MG63 (cell line): ENCODE data around the gene TBCD. TPM values are rescaled to one million over a fixed set of nuclear protein-coding genes. Genes with fewer than 3 reads are reported as not detected.
"Not testable (repeated sequence)": the region's sequence is repeated elsewhere in the genome, so short reads cannot be mapped to it uniquely, and the experiment has no call there.

Experiments used
- DNase-seq: peaks from one replicate; pipeline ENCODE4 v3.0.0-alpha.2; 2020
- H3K27me3 ChIP-seq: fragments of 250-450 bp; sonication (Bioruptor Pico); 2 replicates; pipeline ENCODE4 v1.5.1; 2020; ENCODE audit warnings: mild to moderate bottlenecking, moderate library complexity
- H3K36me3 ChIP-seq: fragments of 250-450 bp; sonication (Bioruptor Pico); 2 replicates; pipeline ENCODE4 v1.5.1; 2020; ENCODE audit warnings: mild to moderate bottlenecking, moderate library complexity
- H3K4me3 ChIP-seq: fragments of 250-450 bp; sonication (Bioruptor Pico); 2 replicates; pipeline ENCODE4 v1.5.1; 2020; ENCODE audit warnings: mild to moderate bottlenecking, moderate library complexity
- H3K9me3 ChIP-seq: fragments of 250-450 bp; sonication (Bioruptor Pico); 2 replicates; pipeline ENCODE4 v1.5.1; 2020; ENCODE audit warnings: mild to moderate bottlenecking, moderate library complexity
- total RNA-seq: library from RNA; depleted of rRNA; stranded (reverse); fragments of >200 nt; shearing (Covaris generic); gene quantifications from 2 replicates; pipeline ENCODE4 v1.2.3, GENCODE V29; 2014; ENCODE audit warnings: low replicate concordance

Gene TBCD
- total RNA-seq, 1 experiment from 2014 or later: 73.6 TPM

DNA sequence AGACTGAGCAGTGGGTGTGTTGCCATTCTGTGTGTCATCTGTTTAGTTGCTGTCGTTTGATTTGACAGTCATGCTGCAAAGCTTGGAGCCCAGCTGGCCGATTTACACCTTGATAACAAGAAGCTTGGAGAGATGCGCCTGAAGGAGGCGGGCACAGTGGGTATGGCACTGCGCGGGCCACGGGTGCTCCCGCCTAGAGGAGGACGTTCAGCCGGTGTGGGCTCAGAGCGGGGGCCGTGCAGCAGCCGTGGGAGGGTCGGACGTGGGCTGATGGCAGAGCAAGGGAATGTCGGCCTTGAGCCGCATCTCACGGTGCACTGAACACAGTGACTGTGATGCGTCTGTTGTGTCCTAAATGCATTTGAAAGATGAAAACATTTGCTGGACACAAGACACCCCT lies 31.7 kb upstream of the TBCD start:
- peaks cover 41% of the 10 kb centered on the region for H3K36me3 ChIP-seq
- H3K9me3 ChIP-seq: 0 out of 2 replicates have a peak, but pooled peaks cover 2% of the 10 kb centered on the region
- H3K4me3 ChIP-seq: no peak overlapping the region
- DNase-seq: no peak
- no peaks in the 10 kb centered on the region for H3K27me3 ChIP-seq

DNA sequence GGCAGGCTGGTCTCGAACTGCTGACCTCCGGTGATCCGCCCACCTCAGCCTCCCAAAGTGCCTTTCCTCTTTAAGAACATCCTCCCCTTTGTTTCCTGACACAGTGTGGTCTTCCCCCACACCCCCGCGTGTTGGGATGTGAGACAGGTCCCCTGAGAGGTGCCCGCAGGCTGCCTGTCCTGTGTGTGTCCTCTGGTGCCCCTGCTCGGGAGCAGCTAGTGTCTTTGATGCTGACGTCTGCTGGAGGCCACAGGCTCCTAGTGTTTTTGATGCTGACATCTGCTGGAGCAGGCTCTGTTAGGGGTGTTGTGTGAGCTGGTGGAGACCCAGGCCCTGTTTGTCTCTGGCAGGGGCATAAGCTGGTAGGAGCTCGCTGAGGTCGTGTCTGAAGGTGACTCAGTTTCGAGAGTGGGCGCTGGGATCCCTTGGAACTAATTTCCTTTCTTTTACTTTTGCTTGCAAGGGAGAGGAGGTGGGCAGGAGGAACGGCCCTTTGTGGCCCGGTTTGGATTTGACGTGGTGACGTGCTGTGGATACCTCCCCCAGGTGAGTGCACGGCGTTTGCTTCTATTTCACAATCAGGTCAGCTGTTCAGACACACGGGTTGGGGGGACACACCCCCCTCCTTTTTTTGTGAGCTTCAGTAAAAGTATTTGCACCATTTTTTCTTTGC lies 29.4 kb upstream of the TBCD start:
- peaks cover 55% of the 10 kb centered on the region for H3K36me3 ChIP-seq

DNA sequence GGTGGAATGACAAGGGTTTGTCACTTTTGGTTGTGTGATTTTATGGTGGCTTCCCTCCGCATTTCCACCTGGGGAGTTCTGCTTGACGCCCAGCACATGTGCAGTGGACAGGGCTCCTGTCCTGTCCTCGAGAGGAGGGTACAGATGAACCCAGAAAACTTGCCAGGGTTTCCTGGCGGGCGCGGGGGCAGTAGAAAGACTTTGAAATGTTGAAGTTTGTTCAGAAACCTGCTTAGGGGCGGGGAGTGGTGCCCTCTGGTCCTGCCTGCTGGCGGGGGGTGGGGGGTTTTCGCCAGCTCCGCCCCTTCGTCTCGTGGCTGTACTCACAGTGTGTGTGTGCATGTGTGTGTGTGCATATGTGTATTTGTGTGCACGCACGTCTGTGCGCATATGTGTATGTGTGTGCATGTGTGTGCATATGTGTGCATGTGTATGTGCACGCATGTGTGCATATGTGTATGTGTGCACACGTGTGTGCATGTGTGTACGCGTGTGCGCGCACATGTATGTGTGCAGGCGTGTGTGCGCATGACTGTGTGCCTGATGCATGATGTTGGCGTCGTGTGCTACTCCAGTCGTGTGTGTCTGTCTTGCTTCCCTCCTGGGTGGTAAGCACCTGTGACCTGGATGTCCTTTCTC lies 28.6 kb upstream of the TBCD start:
- Histone ChIP-seq H3K4me3 (no peak overlapping the region), H3K36me3 (peaks cover 59% of the 10 kb centered on the region), H3K9me3 (no peaks in the 10 kb centered on the region), H3K27me3 (no peaks in the 10 kb centered on the region)
- DNase-seq: no peak

More for the DNA sequence above, 29.4 kb upstream of the TBCD start:
- Histone ChIP-seq H3K9me3 (no peaks in the 10 kb centered on the region), H3K4me3 (no peak overlapping the region), H3K27me3 (no peaks in the 10 kb centered on the region)
- no peak for DNase-seq

DNA sequence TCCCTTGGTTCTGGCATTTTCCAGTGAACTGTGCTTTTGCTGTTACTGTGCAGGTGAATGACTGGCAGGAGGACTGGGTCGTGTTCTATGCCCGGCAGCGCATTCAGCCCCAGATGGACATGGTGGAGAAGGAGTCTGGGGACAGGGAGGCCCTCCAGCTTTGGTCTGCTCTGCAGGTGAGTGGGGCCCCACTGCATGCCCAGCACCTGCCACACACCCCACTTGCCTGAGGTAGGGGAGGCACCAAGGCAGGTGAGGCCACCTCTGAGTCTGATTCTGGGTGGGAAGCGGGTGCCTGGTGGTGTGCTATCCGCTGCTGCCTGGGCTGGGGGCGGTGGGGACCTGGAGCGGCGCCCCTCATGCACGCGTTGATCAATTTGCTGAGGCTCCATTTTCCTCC lies 25.4 kb upstream of the TBCD start:
- H3K4me3 ChIP-seq: no peak overlapping the region
- no peak for DNase-seq
- no peaks in the 10 kb centered on the region for H3K27me3 ChIP-seq
- H3K36me3 ChIP-seq: peaks cover 50% of the 10 kb centered on the region
- no peaks in the 10 kb centered on the region for H3K9me3 ChIP-seq

DNA sequence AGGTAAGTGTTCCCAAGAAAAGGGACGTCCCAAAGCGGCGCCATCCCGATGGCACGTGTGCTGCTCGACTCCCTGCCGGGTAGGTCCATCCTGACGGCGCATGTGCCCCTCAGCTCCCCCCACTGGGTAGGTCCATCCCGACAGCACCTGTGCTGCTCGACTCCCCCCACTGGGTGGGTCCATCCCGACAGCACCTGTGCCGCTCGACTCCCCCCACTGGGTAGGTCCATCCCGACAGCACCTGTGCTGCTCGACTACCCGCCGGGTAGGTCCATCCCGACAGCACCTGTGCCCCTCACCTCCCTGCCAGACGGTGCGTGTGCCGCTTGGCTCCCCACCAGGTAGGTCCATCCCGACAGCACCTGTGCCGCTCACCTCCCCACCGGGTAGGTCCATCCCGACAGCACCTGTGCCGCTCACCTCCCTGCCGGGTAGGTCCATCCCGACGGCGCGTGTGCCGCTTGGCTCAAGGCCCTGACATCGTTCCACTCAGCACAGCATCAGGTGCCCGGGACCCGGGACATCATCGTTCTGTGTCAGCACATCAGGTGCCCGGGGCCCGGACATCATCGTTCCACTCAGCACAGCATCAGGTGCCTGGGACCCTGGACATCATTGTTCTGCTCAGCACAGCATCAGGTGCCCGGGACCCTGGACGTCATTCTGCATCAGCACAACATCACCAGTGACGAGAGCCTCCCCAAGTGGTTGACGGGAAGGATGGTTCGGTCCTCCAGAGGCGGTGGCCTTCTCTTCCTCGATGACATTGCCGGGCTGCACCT lies 22.2 kb upstream of the TBCD start:
- peaks cover 66% of the 10 kb centered on the region for H3K36me3 ChIP-seq
- H3K27me3 ChIP-seq: no peaks in the 10 kb centered on the region
- DNase-seq: no peak
- peaks cover 15% of the 10 kb centered on the region for H3K9me3 ChIP-seq
- H3K4me3 ChIP-seq: no peak overlapping the region

DNA sequence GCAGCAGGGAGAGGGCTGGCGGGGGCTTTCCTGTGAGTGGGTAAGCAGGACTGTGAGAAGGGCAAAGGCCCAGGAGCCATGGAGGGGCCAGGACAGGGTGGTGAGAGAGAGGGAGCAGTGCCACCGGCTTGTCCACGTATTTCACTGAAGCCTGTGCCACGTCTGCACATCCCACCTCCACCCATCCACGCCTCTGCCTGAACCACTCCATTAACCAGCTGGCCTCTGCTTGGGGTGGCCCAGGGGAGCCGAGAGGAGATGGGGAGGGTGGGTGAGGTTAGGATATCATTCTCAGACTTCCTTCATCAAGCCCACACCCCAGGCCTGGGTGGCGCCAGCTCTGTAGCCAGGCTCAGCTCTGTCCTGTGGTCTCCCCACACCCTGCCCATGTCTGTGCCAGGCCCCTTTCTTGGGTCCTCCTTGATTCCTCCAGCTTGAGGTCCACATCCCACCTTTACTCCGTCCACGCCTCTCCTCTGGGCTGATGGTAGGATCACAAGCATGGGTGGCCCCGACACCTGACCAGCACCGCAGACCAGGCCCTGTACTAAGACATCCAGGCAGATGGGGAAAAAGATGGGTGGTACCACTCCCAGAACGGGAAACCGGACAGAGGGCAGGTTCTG lies 19.6 kb upstream of the TBCD start:
- DNase-seq: no peak
- Histone ChIP-seq H3K36me3 (peaks cover 54% of the 10 kb centered on the region), H3K9me3 (peaks cover 15% of the 10 kb centered on the region), H3K4me3 (no peak overlapping the region), H3K27me3 (no peaks in the 10 kb centered on the region)

DNA sequence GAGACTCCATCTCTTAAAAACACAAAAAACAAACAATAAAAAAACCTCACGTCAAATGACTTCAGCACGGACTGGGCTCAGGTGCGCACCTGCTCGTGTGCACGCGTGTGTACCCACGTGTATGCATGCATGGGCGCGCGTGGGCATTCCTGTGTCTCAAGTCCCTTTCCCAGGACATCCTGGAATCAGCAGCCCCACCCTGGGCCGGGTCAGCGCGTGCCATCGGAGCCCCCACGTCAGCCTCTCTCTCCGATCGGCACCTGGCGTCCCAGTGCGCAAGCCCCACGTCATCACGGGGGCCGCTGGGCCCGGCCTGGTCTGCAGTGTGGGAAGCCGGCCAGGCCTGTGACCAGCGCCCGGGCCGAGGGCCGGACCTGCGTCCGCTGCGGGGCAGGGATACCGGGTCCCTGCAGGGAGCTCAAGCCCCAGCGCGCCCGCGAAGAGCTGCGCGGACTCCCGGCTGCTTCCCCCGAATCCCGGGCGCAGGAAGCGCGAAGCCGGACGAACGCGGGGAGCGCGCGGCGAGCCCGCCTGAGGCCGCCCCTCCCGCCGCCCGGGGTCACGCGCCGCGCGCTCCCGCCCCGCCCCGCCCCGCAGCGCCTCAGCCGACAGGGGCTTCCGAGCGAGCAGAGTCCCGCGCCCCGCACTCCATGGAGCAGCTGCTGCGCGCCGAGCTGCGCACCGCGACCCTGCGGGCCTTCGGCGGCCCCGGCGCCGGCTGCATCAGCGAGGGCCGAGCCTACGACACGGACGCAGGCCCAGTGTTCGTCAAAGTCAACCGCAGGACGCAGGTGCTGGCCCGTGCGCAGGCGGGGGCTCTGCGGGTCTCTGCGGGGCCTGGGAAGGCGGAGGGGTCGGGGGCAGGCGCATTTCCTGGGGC lies 16.6 kb upstream of the TBCD start, which contains the start of gene FN3K:
Gene FN3K (plus strand): TSS at position 629 of the 880 bp plus-strand sequence. CDS start 22 bp downstream, at position 651.
- H3K4me3 ChIP-seq: peak within 1 kb of the TSS; percentile 57
- DNase-seq: peak; percentile 64
- peaks cover 41% of the 10 kb centered on the region for H3K36me3 ChIP-seq
- peaks cover 18% of the 10 kb centered on the region for H3K9me3 ChIP-seq
- H3K27me3 ChIP-seq: no peaks in the 10 kb centered on the region

DNA sequence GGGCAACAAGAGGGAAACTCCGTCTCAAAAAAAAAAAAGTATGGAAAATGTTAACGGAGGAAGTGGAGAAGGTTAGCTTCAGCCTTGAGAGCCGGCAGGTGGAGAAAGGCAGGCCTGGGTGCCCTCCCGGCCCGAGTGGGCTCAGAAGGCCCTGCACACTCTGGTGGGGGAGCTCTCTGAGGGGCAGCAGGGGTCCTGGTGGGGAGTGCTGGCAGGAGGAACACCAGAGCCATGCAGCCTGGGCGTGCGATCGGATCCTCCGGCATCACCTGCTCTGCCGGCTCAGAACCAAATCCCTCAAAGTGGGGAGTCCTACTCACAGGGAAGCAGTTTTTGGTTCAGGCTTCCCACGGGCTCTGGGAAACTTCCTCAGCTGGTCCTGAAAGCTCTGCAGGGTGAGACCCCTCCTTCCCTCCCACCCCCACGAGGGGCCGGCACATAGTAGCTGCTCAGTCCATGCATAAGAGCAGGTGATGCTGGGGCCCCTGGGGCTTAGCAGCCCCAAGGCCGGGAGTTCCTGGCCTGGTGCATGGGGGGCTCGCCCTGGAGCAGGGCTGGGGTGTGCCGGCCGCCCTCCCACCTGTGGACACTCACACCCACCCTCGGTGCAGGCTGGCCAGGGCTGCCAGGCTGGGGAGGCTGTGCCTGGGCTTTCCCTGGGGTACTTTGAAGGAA lies 15.2 kb upstream of the TBCD start:
- Histone ChIP-seq H3K27me3 (no peaks in the 10 kb centered on the region), H3K9me3 (peaks cover 26% of the 10 kb centered on the region), H3K36me3 (peaks cover 41% of the 10 kb centered on the region), H3K4me3 (no peak overlapping the region)
- DNase-seq: no peak

DNA sequence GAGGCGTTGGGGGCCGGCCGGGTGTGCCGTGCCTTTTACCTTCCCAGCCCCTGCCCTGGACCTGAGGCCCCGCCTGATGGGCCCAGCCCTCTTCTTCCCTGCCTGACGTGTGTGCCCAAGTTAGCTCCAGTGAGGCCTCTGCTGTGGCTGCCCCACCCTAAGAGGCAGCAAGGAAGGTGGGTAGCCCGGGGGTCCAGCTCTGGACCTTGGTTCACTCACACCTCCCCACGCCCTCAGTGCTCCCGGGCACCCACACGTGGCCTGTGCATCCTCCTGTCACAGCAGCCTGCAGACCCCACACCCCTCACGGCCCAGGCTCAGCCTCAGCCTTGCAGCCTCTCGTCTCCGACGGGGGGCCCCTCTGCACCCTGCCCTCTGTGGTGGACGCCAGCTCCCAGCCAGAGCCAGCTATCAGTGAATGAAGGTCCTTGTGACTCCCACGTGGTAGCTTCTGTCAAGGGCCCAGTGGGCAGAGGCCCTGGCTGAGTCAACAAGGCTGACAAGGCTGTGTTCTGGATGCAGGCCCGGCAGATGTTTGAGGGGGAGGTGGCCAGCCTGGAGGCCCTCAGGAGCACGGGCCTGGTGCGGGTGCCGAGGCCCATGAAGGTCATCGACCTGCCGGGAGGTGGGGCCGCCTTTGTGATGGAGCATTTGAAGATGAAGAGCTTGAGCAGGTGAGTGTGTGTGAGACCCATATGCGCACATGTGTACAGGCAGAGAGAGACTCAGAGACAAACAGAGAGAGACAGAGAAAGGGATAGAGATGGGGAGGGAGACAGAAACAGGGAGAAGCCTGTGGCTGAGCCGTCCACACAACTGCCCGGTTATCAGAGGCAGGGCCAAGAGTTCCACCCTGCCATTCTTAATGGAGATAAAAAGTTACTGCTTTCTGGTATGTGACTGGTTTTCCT lies 13.6 kb upstream of the TBCD start:
- H3K27me3 ChIP-seq: no peaks in the 10 kb centered on the region
- no peak overlapping the region for H3K4me3 ChIP-seq
- H3K36me3 ChIP-seq: peaks cover 25% of the 10 kb centered on the region
- peaks cover 19% of the 10 kb centered on the region for H3K9me3 ChIP-seq
- DNase-seq: peak; percentile 38

DNA sequence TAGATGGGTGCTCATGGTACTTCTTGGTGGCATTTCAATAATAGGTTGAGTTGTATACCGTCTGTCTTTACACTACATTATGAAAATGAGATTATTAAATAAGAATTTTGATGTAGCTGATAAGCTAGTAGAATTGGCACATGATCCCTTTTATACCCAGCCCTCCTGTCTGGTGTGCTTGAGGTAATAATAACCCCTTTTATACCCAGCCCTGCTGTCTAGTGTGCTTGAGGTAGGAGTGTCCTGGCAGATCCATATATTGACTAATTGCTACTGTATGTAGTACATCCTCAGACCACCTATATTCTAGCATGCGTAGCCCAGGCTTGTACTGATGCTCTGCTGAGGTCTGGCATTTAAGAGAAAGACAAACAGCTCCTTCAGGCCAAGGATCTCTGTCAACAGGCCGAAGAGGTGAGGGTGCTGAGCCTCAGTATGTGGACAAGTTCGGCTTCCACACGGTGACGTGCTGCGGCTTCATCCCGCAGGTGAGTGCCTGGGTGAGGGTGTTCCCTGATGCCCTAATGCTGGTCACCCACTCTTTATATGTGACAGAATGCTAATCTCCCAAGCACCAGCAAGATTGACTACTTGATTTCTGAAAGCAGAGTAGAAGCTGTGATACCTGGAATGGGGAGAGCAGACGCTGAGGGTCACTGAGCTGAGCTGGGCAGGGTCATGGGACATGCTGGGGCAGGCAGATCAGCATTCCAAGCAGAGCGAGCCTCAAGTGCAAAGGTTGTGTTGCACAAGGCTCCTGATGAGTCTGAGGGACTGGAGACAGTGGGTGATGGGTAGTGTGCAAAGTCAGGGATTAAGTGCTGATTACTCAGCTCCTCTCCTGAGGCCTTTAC lies 10.7 kb upstream of the TBCD start:
- DNase-seq: no peak
- H3K36me3 ChIP-seq: peaks cover 11% of the 10 kb centered on the region
- no peaks in the 10 kb centered on the region for H3K27me3 ChIP-seq
- H3K4me3 ChIP-seq: no peak overlapping the region
- peaks cover 12% of the 10 kb centered on the region for H3K9me3 ChIP-seq

DNA sequence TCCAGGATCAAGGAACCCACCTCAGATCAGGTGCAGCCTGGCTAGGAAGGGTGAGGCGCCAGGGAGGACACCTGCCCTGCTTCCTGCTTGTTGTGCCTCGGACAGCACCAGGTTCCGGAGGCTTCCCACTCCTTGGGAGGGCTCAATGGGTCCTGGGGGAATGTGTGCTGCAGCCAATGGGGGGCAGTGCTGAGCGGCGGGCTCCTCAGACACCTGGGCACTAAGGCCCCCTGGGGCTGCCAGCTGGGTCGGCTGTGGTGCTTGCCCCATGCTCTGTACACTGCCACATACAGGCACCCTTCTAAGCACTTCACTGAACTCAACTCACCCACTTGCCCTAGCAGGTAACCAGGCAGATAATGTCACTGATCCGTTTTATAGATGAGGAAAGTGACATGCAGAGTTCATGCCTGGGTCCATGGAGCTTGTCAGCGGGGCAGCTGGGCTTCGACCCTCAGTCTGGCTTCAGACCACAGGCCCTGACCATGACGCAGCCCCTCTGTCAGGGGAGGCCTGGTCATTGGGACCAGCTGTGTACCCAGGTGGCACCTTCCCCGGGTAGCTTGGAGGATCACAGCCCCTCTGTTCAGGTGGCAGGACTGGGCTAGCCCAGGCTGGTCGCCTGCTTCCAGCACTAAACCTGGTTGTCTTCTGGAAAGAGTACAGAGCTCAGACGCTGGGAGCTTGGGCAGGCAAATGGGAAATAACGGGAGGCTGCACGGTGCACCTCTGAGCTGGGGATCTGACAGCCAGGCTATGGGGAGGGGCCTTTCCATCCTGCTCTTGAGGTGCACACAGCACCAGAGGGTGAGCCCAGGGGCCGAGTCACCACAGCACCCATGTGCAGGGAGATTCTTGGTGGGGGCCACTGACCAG lies 8.3 kb upstream of the TBCD start:
- no peak overlapping the region for H3K4me3 ChIP-seq
- H3K36me3 ChIP-seq: peaks cover 11% of the 10 kb centered on the region
- H3K9me3 ChIP-seq: peaks cover 14% of the 10 kb centered on the region
- no peak for DNase-seq
- no peaks in the 10 kb centered on the region for H3K27me3 ChIP-seq

DNA sequence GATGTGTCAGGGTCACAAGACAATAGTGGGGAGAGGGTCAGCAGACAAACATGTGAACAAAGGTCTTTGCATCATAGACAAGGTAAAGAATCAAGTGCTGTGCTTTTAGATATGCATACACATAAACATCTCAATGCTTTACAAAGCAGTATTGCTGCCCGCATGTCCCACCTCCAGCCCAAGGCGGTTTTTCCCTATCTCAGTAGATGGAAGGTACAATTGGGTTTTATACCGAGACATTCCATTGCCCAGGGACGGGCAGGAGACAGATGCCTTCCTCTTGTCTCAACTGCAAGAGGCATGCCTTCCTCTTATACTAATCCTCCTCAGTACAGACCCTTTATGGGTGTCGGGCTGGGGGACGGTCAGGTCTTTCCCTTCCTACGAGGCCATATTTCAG lies 7.1 kb upstream of the TBCD start:
- H3K4me3 ChIP-seq, H3K27me3 ChIP-seq, DNase-seq: not testable (repeated sequence)
- peaks cover 11% of the 10 kb centered on the region for H3K36me3 ChIP-seq
- peaks cover 16% of the 10 kb centered on the region for H3K9me3 ChIP-seq

DNA sequence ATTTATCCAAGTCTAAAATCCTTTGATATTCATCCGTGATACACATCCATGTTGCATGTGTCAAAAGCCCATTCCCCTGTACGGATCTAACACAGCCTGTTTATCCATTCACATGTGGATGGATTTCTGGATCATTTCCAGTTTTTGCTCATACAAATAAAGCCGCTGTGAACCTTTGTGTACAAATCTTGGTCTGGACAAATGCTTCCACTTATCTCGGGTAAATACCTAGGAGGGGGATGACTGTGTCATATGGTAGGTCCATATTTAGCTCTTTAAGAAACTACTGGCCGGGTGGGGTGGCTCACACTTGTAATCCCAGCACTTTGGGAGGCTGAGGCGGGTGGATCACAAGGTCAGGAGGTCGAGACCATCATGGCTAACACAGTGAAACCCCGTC lies 6.3 kb upstream of the TBCD start:
- H3K4me3 ChIP-seq: no peak overlapping the region
- DNase-seq: no peak
- H3K27me3 ChIP-seq: no peaks in the 10 kb centered on the region
- peaks cover 9% of the 10 kb centered on the region for H3K36me3 ChIP-seq
- peaks cover 14% of the 10 kb centered on the region for H3K9me3 ChIP-seq
